GM23338 (cell line): ENCODE measurements around the gene SLC8B1. TPM values are rescaled to one million over a fixed set of nuclear protein-coding genes. Genes with fewer than 3 reads are reported as not detected.

Source experiments
- ATAC-seq: fragments of 200-7000 bp; cut with Tn5 transposase; 3 replicates; pipeline ENCODE4 v1.9.1; 2020
- DNase-seq: peaks from one replicate; pipeline ENCODE4 v3.0.0-alpha.2; 2015; ENCODE audit warnings: low spot score
- H2AFZ ChIP-seq: fragments of 200-600 bp; sonication (generic); 2 replicates; pipeline ENCODE4 v1.8.0; 2016; ENCODE audit warnings: antibody characterized with exemption, mild to moderate bottlenecking, moderate library complexity
- H3F3A ChIP-seq: fragments of 200-600 bp; sonication (generic); replicated peaks from 2 replicates; pipeline ENCODE4 v1.8.0; 2017; ENCODE audit warnings: antibody characterized with exemption, mixed run types, low read depth
- H3K27ac ChIP-seq: fragments of 200-600 bp; sonication (generic); 2 replicates; pipeline ENCODE4 v1.6.1; 2016; ENCODE audit warnings: low read depth
- H3K27me3 ChIP-seq: fragments of 200-600 bp; sonication (generic); 2 replicates; pipeline ENCODE4 v1.8.0; 2016; ENCODE audit warnings: mild to moderate bottlenecking, mixed run types, moderate library complexity; ENCODE audit not compliant: insufficient read depth
- H3K36me3 ChIP-seq: fragments of 200-600 bp; sonication (generic); 2 replicates; pipeline ENCODE4 v1.8.0; 2016; ENCODE audit warnings: mild to moderate bottlenecking; ENCODE audit not compliant: insufficient read depth
- H3K4me1 ChIP-seq: fragments of 200-600 bp; sonication (generic); 2 replicates; pipeline ENCODE4 v1.8.0; 2016; ENCODE audit warnings: mild to moderate bottlenecking, moderate library complexity; ENCODE audit not compliant: insufficient read depth
- H3K4me2 ChIP-seq: fragments of 200-600 bp; sonication (generic); 2 replicates; pipeline ENCODE4 v1.7.1; 2017; ENCODE audit warnings: mixed run types
- H3K4me3 ChIP-seq: fragments of 200-600 bp; sonication (generic); 2 replicates; pipeline ENCODE4 v1.6.1; 2016; ENCODE audit warnings: mixed run types
- H3K79me2 ChIP-seq: fragments of 200-600 bp; sonication (generic); replicated peaks from 2 replicates; pipeline ENCODE4 v1.8.0; 2017; ENCODE audit warnings: mild to moderate bottlenecking; ENCODE audit not compliant: insufficient read depth
- H3K9me2 ChIP-seq: fragments of 200-600 bp; sonication (generic); 2 replicates; pipeline ENCODE4 v1.8.0; 2017; ENCODE audit not compliant: insufficient read depth
- H4K20me1 ChIP-seq: fragments of 200-600 bp; sonication (generic); replicated peaks from 2 replicates; pipeline ENCODE4 v1.8.0; 2017; ENCODE audit warnings: mild to moderate bottlenecking; ENCODE audit not compliant: insufficient read depth
- H3K27ac Mint-ChIP-seq: 2 replicates; pipeline ENCODE4 v1.8.0; 2020; ENCODE audit warnings: inconsistent platforms, mild to moderate bottlenecking, moderate library complexity, mixed read lengths
- H3K27me3 Mint-ChIP-seq: 3 replicates; pipeline ENCODE4 v1.8.0; 2022; ENCODE audit warnings: low read depth, mild to moderate bottlenecking, moderate library complexity, mixed read lengths, inconsistent platforms; ENCODE audit not compliant: insufficient read depth, poor library complexity
- H3K36me3 Mint-ChIP-seq: 3 replicates; pipeline ENCODE4 v1.8.0; 2021; ENCODE audit warnings: low read depth, mild to moderate bottlenecking, inconsistent platforms, moderate library complexity, mixed read lengths
- H3K4me1 Mint-ChIP-seq: 3 replicates; pipeline ENCODE4 v1.8.0; 2020; ENCODE audit warnings: mild to moderate bottlenecking, inconsistent platforms, mixed read lengths
- H3K4me3 Mint-ChIP-seq: 3 replicates; pipeline ENCODE4 v1.8.0; 2021; ENCODE audit warnings: moderate library complexity, mild to moderate bottlenecking, inconsistent platforms, mixed read lengths
- H3K9me3 Mint-ChIP-seq: 3 replicates; pipeline ENCODE4 v1.8.0; 2020; ENCODE audit warnings: moderate library complexity, mild to moderate bottlenecking, inconsistent platforms, mixed read lengths
- CREB1 ChIP-seq: fragments of 250-450 bp; sonication (Bioruptor Pico); IDR thresholded peaks from 2 replicates; pipeline ENCODE4 v1.5.0; 2020; ENCODE audit warnings: low read depth, mild to moderate bottlenecking, moderate library complexity
- CTCF ChIP-seq, 2 experiments: fragments of 200-600 bp in 1 of 2; sonication (generic) in 1 of 2; conservative IDR thresholded peaks; 2 replicates each; pipeline versions ENCODE4 v1.5.1 to v1.6.1; 2016 to 2017; ENCODE audit warnings: antibody characterized with exemption in 2 of 2, low read depth in 2 of 2, mild to moderate bottlenecking in 2 of 2, moderate library complexity in 1 of 2
- ETS1 ChIP-seq: IDR thresholded peaks from 2 replicates; pipeline ENCODE4 v1.6.1; 2016; ENCODE audit warnings: antibody characterized with exemption
- EZH2 ChIP-seq: fragments of 200-600 bp; sonication (generic); IDR thresholded peaks from one replicate; pipeline ENCODE4 v1.8.0; 2017; ENCODE audit warnings: antibody characterized with exemption, mild to moderate bottlenecking, low read depth; ENCODE audit not compliant: unreplicated experiment
- EZH2phosphoT487 ChIP-seq: fragments of 200-600 bp; sonication (generic); IDR thresholded peaks from one replicate; pipeline ENCODE4 v1.8.1; 2018; ENCODE audit warnings: antibody characterized with exemption; ENCODE audit not compliant: unreplicated experiment
- JUNB ChIP-seq: IDR thresholded peaks from one replicate; pipeline ENCODE4 v1.6.1; 2016; ENCODE audit warnings: antibody characterized with exemption; ENCODE audit not compliant: unreplicated experiment
- NANOG ChIP-seq: IDR thresholded peaks from 2 replicates; pipeline ENCODE4 v1.6.1; 2016; ENCODE audit warnings: antibody characterized with exemption, borderline replicate concordance
- POLR2AphosphoS5 ChIP-seq: IDR thresholded peaks from 2 replicates; pipeline ENCODE4 v1.6.1; 2016; ENCODE audit warnings: antibody characterized with exemption, low read depth
- REST ChIP-seq: IDR thresholded peaks from one replicate; pipeline ENCODE4 v1.6.1; 2018; ENCODE audit warnings: antibody characterized with exemption; ENCODE audit not compliant: unreplicated experiment
- STAT1 ChIP-seq: IDR thresholded peaks from one replicate; pipeline ENCODE4 v1.6.1; 2016; ENCODE audit warnings: antibody characterized with exemption; ENCODE audit not compliant: unreplicated experiment
- ZNF114 ChIP-seq: fragments of 250-450 bp; sonication (Bioruptor Pico); IDR thresholded peaks from 2 replicates; pipeline ENCODE4 v1.5.0; 2020; ENCODE audit warnings: mild to moderate bottlenecking, moderate library complexity
- ZNF331 ChIP-seq: fragments of 250-450 bp; sonication (Bioruptor Pico); IDR thresholded peaks from 2 replicates; pipeline ENCODE4 v1.5.0; 2020; ENCODE audit warnings: low read depth, mild to moderate bottlenecking, moderate library complexity
- ZNF462 ChIP-seq: fragments of 250-450 bp; sonication (Bioruptor Pico); IDR thresholded peaks from 2 replicates; pipeline ENCODE4 v1.5.0; 2020; ENCODE audit warnings: mild to moderate bottlenecking, moderate library complexity
- polyA plus RNA-seq: library from polyadenylated mRNA; unstranded; fragments of >200 nt; fragmentation: Nextera tagmentation; extraction: Ambion mirVana; gene quantifications from 2 replicates; pipeline ENCODE4 v1.2.1, GENCODE V29; 2016
- total RNA-seq: library from RNA; depleted of rRNA; stranded (reverse); fragments of >200 nt; shearing (Covaris generic); gene quantifications from 2 replicates; pipeline ENCODE4 v1.2.3, GENCODE V29; 2014

Gene SLC8B1
- total and polyA plus RNA-seq, 2 experiments from 2014 or later, result 6.0 to 8.9 TPM

- Histone ChIP-seq H3K4me2 (no peak overlapping the region), H3K4me3 (no peak overlapping the region), H3K36me3 (no peaks in the 10 kb centered on the region), H2AFZ (no peak overlapping the region), H3K9me2 (no peaks in the 10 kb centered on the region), H3K4me1 (no peaks in the 10 kb centered on the region; the same call in none of the 2 replicates), H3K27ac (no peak overlapping the region), H4K20me1 (no peaks in the 10 kb centered on the region), H3K27me3 (no peaks in the 10 kb centered on the region), H3F3A (0 out of 2 replicates have a peak, but pooled peaks cover 4% of the 10 kb centered on the region), H3K79me2 (no peaks in the 10 kb centered on the region)
- DNase-seq, result no peak
- TF ChIP-seq STAT1 (no peak), EZH2 (no peak), ZNF114 (no peak), ZNF331 (CRISPR knock-in tag) (no peak), REST (no peak), CTCF (conservative IDR thresholded peaks at IDR 0.05; ENCODE audit: low read depth in 2 of 2) (no peak), JUNB (no peak), POLR2AphosphoS5 (no peak), ETS1 (no peak), ZNF462 (no peak), CREB1 (no peak), NANOG (no peak), EZH2phosphoT487 (no peak)
- Mint-ChIP-seq H3K4me3 (no peak overlapping the region), H3K36me3 (0 out of 3 replicates have a peak, but pooled peaks cover 3% of the 10 kb centered on the region), H3K4me1 (peaks cover 21% of the 10 kb centered on the region), H3K27me3 (peaks cover 5% of the 10 kb centered on the region), H3K9me3 (no peaks in the 10 kb centered on the region), H3K27ac (no peak overlapping the region; the same call in 1 of the 2 replicates)
- no peak for ATAC-seq
These were observed 74.1 kb downstream of the SLC8B1 start for GRCh38 chr12:113260636-113261300.
